Islet precursor cell (in vitro differentiated cells): ENCODE data around the gene SPDEF.

Experiments
- DNase-seq: peaks from one replicate; pipeline ENCODE4 v3.0.0-alpha.2; 2018

Gene SPDEF

DNA sequence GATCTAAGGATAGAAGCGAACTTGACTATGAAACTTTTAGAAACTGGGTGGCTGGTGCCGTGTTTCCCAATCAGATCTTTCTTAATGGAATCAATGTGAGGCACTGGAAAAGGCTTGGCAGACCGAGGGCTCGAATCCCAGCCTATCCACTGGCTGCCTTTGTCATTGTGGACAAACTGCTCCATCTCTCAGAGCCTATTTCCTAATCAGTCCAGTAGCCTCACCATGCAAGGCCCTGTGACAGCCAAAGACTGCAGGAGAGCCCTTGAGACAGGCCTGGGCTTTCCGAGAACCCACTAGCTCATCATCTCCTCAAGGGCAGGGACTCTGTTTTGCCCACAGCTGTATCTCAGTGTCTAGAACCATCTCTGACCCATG, 43.4 kb downstream of the SPDEF start:
- DNase-seq: no peak

DNA sequence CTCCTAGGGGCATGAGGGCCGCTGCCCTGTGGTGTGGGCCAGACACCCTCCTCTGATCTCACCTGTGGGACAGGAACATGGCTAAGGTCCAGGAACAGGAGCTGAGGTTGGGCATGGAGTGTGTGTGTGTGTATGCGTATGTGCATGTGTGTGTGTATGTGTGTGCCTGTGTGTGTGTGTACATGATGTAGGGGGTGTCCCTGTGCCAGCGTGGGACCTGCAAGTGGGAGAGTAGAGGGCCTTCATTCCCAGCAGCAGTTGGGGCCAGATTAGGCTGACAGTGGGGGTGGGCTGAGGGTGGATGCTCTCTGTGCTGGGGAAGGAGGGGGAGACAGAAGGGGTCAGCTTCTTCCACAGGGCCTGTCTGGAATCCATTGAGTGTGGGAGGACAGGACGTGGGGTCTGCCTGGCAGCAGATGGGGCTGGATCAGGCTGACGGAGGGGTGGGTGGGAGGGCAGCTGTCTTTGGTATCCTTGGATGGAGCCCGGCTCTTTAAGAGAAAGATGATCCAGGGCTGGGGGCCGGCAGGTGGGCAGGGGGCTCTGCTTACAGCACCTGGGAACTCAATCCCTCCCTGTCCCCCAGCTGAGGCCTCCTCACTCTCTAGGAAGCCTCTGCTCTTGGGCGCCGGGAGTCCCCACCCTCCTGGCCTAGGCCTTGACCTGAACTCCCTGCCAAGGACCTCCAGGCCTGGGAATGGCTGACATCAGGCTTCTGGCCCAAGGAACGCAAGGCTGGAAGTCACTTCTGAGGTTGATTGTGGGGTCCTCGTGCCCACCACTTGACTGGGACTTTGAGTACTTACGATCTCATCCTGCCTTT, 44.0 kb downstream of the SPDEF start:
- no peak for DNase-seq

DNA sequence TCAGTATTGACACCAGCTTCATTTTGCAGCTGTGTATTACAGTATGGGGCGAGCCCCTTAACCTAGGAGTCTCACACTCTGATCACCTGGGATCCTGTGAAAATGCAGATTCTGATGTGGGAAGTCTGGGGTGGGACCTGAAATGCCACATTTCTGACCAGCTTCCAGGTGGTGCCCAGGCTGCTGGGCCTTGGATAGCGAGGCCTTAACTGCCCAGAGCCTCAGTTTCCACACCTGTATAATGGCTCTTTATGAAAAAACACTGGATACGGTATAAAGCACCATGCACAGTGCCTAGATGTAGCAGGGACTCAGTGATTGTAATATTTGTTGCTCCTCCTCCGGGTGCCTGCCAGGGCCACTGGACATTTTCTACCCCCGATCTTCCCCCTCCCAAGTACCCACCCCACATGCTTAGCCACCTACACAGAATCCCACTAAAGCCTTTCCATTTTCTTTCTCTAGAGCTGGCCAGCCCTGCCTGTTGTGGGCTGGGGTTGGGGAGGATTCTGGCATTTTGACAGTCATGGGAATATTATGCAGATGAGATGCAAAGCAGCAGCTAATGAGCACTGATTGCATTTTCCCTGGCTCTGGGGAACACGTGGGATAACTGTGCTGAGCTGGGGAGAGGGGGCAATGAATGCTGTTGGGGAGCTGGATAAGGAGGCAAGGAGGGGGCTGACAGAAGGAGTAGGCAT, 44.8 kb downstream of the SPDEF start:
- no peak for DNase-seq

DNA sequence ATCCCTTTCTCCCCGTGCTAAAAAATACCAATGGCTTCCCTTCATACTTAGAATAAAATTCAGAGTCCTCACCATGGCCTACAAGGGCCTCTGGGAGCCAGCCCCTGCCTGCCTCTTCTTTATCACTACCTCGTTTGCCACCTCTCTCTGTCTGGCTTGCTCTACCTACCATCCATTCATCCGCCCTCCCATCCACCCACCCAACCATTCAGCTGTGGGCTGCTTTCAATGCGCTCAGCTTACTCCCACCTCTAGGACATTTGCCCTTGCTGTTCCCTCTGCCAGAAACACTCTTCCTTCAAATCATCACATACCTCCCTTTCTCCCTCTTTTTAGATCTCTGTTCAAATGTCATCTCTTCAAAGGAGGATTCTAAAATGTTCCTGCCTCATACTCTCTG, 45.8 kb downstream of the SPDEF start:
- no peak for DNase-seq

DNA sequence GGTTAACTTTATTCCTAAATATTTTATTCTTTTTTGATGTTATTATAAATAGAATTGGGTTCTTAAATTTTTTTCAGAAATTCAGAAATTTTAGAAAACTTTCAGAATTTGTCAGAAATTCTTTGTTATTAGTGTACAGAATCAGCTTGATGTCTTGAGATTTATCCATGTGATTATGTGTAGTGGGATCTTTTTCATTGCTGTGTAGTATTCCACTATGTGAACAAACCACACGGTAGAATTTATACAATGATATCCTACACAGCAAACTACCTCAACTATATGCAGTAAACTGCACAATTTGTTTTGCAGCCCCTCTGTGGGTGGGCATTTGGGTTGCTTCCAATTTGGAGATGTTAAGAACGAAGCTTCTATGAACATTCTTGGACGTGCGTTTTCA, 46.3 kb downstream of the SPDEF start:
- no peak for DNase-seq

DNA sequence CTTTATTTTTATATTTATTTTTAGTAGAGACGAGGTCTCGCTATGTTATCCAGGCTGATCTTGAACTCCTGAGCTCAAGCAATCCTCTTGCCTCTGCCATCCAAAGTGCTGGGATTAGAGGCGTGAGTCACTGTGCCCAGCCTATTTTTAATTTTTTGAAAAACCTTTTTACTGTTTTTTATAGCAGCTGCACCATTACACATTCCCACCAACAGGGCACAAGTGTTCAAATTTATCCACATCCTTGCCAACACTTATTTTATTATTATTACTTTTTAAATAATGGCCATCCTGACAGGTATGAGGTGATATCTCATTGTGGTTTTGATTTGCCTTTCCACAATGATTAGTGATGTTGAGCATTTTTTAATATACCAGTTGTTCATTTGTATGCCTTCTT, 47.7 kb downstream of the SPDEF start:
- DNase-seq: no peak

DNA sequence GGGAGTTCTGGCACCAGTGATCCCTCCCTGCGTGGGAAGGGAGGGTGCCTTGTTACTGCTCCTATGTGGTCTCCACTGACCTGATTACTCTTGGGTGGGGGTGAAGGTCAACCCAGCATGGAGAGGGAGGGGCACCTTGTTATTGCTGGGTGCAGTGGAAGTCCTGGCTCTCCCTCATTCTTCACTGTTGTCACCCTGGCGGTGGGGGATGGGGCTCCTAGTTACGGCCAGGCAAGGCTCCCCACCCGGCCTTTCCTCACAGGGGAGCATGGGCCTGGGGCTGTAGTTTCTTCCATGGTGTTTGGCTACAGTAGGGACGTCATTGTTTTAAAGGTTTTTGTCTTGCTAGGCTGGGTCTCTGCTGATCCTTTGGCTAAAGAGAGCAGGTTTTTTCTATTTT, 49.4 kb downstream of the SPDEF start:
- no peak for DNase-seq

DNA sequence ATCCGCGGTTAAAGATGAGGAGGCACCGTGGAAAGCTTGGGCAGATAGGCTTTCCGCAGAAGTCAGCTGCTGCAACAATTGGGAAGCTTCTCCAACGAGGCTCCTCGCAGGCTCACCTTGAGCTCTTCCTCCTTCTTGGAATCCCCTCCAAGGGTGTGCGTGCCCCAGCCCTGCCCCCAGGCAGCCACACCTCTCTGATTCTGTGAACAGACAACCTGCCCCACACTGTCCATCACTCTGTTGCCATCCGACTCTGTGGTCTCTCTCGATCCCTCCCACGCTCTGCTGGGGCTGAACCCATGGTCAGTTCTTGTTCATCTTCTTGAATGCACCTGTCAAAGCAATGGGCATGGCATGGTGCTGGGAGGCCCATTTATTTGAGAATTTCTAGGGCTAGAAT, 58.7 kb downstream of the SPDEF start:
- DNase-seq: no peak

DNA sequence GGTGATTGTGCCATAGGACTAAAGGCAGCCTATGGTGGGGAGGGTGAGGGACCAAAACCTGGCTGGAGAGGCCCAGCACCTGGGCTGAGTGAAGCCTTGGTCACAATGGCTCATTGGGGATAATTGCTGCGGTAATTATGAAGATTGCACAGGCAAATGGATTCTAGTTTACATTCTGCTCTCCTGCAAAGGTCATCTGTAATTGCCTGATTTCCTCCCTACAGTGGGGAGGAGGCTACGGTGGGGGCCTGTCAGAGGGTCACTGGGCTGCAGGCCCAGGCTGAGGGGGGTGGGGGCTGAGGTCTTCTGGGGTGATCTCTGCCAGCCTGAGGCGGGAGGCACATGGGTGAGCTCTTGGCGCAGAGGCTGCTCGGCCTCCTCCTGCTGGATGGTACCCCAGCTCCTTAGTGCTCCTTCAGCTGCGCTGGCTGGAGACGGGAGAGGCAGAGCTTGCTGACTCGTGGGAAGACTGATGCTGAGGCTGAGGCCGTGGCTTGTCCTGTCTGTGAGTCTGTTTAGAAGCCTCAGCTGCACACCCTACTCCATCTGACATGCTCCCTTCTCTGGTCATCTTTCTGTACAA, 59.9 kb downstream of the SPDEF start:
- no peak for DNase-seq

DNA sequence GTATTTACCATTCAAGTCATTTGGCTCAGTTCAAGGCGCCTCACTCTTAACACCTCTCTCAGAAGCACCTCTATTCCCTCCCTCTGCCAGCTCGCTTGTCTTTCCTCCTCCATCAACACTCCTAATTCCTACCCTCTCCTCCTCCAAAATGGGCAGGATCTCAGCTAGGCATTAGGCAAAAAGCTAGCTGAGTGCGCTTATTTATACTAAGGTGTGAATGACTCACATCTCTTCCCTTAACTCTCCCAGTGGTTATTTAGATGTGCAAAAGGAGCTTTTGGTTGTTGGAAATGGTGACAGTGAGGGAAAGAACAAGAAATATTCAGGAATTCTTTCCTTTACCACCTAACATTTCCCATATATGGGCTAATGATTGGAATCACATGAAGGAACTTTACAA, 61.2 kb downstream of the SPDEF start:
- DNase-seq: no peak

DNA sequence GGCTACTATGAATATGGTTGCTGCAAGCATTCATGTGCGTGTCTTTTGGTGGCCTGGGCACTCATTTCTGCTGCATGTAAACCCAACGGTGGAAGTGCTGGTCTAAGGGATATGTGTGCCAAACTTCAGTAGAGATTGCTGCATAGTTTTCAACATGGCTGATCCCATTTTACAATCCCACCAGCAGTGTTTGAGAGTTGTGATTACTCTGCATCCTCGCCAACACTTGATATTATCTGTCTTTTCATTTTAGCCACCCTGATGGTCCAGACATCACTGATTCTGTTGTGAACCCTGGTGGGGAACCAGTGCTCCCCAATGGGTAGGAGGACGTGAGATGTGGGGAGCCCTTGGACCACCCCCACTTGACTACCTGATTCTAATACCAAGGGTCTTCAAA, 62.8 kb downstream of the SPDEF start:
- no peak for DNase-seq

DNA sequence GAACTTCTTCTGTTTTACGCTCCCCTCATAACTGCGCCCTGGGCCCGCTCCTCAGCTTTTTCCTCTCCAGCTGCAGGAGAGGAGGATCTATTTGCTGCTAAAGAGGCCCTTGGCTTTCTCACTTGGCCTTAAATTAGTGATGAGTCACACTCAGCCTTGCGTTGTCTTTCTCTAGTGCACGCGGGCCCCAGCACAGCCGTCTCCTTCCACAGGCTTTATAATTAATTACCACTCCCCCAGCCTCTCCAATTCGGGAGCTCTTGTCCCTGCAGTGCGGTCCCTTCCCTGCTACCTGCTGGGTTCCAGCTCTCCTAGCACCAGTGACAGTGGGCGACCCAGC, 65.1 kb downstream of the SPDEF start:
- DNase-seq: peak; percentile 72

DNA sequence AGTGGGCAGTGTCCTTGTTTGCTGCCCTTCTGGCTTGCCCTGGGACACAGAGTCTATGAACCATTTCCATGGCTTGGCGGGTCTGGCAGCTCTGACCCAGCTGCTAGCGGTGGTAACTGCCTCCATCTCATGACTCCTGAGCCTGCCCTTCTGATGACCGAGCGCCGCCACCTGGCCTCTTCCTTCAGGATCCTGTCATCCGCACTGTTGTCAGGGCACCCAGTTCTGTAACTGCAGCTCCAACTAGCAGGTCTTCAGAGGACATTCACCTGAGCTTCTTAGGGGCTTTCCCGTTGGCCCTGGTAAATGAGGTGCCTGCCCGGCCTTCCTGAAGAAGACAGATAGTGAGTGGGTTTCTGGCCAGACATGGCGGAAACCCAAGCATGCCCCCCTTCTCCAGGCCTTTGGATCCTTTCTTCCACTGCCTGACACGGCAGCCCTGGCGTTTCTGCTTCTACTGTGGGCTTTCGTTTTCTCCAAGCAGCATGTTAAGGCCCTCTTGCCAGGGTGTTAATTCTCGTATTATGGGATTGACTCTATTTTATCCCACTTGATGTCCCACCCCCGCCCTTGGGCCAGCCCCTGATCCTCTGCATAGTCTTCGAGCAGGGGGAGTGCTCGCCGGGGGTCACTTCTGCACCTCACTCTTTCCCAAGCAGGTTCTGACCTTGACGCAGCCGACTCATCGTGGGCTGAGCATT, 65.6 kb downstream of the SPDEF start:
- no peak for DNase-seq

DNA sequence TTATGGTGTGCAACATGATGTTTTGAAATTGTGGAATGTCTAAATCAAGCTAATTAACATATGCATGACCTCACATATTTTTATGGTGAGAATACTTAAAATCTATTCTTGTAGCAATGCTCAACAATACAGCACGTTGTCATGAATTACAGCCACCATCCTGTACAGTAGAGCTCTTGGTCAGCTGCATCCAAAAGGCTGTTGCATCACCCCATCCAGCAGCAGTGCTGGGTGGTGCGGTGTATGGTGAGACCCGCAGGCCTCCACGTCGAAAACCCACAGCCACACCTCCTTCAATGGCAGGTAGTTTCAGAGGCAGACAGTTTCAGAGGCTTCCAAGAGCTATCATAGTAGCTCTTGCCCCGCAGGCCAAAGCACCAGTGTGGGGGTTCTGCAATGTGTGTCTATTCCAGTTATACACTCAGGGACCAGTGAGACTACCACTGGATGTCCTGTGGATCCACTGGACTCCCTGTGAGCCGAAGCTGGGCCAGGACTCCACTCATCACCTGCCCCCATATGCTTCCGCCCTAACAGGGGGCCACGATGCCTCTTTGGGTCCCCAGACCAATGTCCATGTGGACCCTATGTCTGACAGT, 66.8 kb downstream of the SPDEF start:
- DNase-seq: no peak
